Activated T-helper 1 cell treated with anti-CD3 and anti-CD28 coated beads, Interleukin-2, amount 50 U/mL, for 16 hours (primary cell): ENCODE measurements around the gene NOL6.
"Not testable (repeated sequence)": the region's sequence is repeated elsewhere in the genome, so short reads cannot be mapped to it uniquely, and the experiment has no call there.

Source experiments
- DNase-seq, 2 donors: peaks; one replicate each; pipeline ENCODE4 v3.0.0-alpha.2; 2020; ENCODE audit warnings: low read depth in 1 of 2, low spot score in 1 of 2

Gene NOL6

DNA sequence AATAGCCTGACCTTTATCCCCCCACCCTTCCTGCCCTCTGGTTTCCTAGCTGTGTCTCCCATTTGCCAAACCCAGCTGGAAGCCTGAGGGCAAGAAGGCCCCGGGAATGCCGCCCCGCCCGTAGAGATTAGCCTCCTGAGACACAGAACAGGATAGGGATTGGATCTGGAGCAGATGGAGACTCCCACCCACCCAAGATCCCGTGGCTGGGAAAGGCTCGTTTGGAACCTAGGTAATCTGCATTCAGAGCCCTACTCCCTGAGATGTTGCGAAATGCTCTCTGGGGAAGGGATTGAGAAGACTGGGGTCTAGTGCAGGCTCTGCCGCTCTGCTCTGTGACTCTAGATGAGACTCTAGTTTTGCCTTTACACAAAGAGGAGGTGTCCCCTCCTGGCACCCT, 37.3 kb downstream of the NOL6 start:
- DNase-seq = no peak

DNA sequence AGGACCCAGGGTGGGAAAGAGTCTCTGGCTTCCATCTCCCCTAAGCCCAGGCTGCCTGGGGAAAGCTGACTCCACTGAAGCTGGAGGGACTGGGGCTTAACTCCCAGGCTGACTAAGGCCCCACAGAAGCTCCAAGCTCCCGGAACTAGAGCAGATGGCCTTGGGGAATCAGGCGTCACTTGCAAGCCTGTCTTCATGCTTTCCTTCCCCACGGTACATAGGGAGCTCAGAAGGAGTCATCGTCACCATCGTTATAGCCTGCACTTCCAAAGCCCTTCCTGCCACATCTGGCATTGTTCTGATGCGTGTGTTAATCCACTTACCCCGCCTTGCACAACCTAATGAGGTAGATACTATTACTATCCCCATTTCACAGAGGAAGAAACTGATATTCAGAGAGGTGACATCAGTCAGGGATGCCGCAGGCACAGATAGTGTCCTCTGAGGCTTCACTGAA, 37.9 kb downstream of the NOL6 start:
- DNase-seq = no peak

DNA sequence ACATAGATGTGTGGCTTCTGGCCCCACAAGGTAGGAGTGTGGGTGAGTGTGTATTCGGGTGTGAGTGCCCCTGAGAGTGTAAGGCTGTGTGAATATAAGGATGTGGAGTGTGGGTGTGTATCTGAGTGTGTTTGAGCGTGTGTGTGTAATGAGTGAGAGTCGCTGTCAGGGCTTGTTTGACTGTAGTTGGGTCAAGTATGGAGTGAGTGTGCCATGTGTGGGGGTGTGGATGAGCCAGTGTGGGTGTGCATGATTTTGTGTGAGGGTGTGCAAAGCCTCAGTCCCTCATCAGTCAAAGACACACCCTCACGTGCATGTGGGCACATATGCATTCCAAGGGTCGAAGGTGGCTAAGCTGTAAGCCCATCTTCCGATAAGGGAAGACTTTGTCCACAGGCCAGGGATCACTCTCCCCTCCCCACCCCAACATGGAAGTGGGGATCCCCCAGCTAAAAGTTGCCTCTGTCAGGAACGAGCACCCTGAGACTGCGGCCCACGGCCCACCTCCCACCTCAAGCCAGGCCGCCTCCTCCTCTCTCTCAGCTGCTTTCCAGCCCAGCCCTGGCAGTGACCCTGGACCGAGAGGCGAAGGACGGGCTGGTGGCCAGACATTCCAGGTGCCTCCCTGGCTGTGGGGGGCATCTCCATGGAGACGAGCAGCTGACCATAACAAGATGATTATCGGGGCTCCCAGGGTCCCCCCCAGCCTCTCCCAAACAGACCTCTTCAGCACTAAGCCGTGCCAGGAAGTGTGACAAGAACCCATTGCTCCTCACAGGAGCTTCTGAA, 39.2 kb downstream of the NOL6 start:
- no peak for DNase-seq

DNA sequence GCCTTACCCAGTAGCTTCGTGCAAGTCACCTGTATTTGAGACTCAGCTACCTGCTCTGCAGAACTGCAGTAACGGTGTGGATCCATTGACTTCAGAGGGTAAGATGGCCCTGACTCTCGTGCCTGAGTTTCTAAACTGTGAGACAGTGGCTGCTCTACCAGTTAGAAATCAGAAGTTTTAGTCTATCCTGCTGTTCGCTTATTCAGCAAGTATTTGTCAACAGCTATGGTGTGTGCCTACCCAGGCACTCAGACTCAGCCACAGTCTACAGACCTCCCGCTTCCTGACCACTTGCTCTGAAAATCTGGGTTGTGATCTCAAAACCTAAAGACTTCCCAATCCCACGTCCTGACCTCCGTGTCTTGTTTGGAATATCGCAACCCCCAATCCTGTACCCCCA, 39.9 kb downstream of the NOL6 start:
- DNase-seq = no peak

DNA sequence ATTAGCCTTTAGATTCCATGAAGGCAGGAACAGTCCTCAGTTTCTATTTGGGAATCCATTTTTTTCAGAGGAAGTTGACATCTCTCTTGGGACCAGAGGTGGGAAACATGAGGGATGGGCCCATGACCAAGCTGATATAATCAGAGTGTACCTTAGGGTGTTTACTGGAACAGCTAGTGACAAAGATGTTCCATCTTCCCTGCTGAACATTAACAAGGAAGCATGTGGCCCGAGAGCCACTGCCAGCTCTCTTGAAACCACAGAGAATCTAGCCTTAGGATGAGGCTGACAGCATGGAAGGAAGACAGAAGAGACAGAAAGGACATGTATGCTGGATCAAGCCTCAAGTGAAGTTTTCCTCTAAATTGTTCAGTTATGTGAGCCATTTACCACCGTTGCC, 42.3 kb downstream of the NOL6 start:
- DNase-seq = no peak

DNA sequence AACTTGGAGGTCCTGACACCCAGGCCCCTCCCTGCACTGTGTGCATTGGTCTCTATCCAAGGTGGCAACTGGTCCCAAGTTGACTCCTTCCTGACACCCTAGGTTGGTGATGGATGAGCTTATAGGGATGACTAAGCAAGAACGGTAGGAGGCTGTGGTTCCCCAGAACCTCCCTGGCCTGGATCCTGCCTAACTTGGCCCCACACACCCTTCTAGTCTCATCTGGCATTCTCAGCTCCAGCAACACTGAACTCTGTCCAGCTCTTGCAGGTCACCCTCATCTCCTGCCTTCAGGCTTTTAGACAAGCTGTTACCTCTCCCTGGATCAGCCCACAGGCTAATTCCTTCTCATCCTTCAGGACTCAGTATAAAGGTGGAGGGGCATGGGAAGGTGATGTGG, 42.8 kb downstream of the NOL6 start:
- DNase-seq = no peak

DNA sequence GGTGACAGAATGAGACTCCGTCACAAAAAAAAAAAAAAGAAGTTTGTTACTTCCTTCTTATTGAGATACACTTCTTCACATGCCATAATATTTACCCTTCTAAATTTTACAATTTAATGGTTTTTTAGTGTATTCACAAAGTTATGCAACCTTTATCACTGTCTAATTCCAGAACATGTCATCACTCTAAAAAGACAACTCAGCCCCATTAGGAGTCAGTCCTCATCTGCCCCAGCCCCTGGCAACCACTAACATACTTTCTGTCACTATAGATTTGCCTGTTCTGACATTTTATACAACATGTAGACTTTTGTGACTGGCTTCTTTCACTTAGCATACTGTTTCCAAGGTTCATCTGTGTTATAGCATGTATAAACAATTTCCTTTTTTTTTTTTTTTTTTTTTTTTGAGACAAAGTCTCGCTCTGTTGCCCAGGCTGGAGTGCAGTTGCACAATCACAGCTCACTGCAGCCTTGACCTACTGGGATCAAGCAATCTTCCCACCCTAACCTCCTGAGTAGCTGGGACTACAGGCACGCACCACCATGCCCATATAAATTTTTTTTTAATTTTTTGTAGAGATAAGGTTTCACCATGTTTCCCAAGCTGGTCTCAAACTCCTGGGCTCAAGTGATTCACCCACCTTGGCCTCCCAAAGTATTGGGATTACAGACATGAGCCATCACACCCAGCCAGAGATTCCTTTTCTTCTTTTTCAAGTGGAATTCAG, 44.3 kb downstream of the NOL6 start:
- no peak for DNase-seq

DNA sequence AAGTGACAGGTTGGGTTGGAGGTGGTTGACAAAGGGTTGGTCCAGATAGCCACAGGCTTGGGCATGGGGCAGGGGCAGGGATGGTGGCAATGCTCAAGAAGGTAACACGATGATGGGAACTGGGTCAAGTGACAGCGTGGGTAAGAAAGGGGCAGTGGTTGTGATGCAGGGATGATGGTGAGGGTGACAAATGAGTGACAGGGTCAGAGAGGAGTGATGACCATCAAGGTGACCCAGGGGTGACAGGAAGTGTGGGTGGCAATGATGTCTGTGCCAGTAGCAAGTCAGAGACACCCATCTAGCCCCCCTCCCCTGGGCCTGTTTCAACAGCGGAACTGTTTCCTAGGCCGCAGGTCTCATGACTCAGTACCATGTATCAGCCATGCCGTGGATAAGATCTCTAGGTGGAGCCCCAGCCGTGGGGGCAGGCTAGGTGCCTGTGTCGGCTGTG, 46.9 kb downstream of the NOL6 start:
- DNase-seq = no peak

DNA sequence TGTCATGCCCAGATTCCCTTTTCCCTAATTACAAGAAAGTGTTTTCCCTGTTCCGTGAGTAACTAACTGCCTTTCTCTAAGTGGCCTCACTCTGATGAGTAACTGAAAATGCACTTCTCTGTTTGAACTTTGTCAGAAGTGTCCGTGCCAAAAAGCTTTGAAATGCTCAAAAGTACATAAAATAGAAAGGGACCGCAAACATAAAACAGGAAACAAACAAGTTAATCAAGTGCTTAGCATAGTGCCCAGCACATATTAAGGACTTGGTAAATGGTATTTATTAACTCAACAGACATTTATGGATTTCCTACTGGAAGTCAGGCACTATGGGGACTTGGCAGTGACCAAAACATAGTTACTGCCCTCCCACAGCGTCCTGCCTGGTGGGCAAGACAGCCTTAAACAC, 48.6 kb downstream of the NOL6 start:
- DNase-seq = no peak

DNA sequence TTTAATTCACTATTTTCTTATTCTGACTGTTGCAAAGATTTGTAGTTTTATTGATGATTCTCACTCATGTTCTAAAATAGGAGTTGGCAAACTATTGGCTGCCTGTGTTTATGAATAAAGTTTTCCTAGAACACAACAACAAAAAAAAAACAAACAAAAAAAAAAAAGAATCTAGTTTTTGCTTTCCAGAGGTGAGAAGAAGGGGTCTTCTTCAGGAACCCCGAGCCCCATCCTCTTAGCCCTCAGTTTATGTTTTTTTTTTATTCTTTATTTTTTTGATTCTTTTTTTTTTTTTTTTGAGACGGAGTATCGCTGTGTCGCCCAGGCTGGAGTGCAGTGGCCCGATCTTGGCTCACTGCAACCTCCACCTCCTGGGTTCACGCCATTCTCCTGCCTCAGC, 49.2 kb downstream of the NOL6 start:
- not testable (repeated sequence) for DNase-seq

DNA sequence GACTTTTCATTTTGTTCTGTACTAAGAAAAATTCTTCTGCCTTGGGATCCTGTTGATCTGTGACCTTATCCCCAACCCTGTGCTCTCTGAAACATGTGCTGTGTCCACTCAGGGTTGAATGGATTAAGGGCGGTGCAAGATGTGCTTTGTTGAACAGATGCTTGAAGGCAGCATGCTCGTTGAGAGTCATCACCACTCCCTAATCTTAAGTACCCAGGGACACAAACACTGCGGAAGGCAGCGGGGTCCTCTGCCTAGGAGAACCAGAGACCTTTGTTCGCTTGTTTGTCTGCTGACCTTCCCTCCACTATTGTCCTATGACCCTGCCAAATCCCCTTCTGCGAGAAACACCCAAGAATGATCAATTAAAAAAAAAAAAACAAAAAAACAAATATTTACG, 49.7 kb downstream of the NOL6 start:
- not testable (repeated sequence) for DNase-seq

DNA sequence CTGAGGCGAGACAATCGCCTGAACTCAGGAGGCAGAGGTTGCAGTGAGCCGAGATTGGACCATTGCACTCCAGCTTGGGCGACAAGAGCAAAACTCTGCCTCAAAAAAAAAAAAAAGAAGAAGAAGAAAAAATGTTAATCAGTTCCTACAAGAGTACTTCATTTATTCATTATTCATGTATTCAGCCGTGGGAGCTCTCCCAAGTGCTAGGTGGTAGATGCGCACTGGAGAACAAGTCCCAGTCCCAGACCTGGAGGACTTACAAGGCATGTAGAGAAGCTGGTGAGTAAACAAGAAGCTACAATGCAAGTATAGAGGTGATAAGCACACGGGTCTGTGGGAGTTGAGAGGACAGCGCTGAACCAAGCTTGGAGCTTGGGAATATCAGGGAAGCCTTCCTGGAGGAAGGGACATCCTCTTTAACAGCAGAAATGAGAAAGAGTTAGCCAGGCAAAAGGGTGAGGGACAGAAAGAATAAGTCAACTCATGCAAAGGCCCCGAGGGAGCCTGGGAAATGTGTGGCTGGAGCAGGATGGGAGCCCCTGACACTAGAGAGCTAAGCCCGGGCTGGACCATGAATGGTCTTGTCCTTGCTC, 53.9 kb downstream of the NOL6 start:
- no peak for DNase-seq

DNA sequence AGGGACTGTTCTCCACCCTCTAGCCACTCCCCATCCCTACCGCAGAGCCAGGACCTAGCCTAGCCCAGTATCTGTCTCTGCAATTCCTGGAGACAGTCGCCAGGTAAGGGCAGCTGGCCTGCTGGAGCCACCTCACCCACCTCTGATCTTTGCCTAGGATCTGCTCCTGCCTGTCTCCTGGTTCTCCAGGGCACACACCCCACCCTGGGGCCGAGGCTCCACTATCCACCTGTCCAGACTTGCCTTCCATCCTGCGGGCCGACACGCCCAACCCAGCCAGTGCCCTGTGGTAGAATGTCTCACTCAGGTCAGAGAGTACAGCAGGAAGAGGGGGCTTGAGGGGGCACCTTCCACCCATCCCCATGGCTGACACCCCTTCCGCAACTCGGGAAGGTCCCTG, 55.6 kb downstream of the NOL6 start:
- no peak for DNase-seq

DNA sequence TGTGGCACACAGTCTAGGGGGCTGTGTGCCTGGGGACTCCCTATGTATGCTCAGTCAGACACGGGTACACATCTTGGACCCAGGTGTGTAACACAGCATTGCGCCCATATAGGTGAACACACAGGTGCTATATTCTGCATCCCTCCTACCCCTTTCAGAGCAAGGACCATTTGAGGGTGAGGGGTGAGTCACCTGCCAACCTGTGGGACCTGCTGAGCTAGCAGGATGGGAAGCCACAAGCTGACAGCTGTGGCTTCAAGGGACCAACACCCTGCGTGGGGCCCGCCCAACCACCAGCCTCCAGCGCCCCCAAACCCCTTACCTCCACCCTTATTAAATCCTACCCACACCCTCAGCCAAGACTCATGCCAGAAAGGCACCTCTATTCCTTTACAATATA, 56.7 kb downstream of the NOL6 start:
- DNase-seq = peak; percentile 8 to 21

DNA sequence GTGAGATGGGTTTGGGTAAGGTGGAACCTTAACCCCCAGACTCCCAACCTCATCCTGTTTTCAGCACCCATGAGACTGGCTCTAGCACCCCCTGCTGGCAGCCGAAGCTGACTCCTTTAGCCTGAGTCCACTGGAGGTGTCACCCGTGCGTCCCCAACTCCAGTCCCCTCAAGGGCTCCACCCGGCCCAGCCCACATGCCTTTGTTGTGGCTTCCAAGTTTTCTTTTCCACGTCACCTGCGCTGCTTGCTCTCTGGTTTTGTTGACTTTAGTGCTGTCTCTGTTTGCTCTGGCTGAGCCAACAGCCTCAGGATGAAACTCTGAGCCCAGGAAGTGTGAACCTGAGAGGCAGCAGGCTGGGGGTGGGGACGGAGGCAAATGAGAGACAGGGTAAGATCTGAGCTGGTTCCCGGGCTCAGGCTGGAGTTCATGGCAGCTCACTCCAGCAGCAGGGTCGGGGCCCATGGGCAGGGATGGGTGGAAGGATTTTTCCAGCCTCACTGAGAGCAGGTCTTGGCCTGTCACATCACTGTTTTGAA, 58.2 kb downstream of the NOL6 start:
- DNase-seq = peak; percentile 75 to 97

DNA sequence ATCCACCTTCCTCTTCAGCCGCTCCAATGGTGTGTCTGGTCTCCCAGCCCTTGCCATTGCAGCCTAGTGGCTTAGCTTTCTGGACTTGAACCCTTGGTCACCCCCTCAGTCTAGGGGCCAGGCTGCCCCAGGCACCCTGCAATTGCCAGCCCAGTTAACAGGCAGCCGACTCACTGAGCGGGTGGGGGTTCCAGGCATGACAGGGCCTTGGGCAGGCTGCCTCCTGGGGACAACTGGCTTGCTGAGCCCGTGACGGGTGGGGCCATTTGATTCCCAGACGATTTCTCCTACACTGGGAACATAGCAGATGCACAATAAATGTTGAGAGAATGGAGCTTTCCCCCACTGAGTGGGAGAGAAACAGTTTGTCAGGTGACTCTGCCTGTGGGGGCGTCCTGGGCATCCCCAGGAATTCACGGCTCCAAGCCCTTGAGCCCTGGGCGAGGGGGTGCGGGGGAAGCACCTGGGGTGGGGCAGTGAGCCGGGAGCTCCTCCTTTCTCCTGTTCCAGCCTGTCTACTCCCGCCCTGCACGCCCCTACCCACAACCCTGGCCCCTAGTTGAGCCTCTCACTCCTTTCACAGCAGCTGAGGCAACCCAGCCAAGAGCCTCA, 58.7 kb downstream of the NOL6 start:
- DNase-seq = no peak

DNA sequence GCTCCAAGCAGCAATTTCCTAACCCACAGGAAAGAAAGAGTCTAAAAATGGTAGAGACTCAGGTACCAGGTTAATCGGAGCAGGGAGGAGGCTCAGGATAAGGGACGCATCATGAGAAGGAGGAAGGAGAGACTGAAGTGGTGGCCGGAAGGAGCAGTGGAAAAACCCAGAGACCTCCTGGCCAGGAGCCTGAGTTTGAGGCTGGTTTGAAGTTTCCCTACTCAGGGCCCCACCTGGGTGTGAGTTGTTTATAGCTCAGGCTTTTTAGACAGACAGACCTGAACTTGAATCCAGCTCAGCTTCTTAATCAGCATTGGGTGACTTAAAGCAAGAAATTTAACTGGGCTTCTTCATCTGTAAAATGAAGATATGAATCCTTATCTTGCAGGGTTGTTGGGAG, 59.5 kb downstream of the NOL6 start:
- no peak for DNase-seq
